ENCODE results near the gene MPHOSPH9.
"Not testable (repeated sequence)": the region's sequence is repeated elsewhere in the genome, so short reads cannot be mapped to it uniquely, and the experiment has no call there.

The MPHOSPH9 gene

DNA sequence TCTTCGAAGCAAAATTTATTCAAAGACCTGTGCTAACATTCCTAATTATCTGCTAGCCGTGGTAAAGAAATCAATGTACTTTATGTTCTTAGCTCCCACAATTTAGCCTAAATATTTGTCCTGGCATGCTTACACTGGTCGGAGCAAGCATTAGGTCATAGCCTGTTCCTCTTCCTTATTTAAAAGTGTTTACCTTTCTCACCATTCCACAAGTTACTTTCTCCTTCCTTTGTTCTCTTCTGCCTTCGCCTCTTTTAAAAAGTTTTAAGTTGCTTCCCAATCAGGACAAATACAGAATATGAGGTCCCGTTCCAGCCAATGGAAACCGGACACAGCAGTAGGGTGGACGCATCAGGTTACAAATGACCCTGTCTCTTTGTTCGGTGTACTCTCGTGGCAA, 27.1 kb upstream of the MPHOSPH9 start:
- DNase-seq: no peak

GRCh38 chr12:123258593-123258992, 25.7 kb upstream of the MPHOSPH9 start:
- DNase-seq: no peak

DNA sequence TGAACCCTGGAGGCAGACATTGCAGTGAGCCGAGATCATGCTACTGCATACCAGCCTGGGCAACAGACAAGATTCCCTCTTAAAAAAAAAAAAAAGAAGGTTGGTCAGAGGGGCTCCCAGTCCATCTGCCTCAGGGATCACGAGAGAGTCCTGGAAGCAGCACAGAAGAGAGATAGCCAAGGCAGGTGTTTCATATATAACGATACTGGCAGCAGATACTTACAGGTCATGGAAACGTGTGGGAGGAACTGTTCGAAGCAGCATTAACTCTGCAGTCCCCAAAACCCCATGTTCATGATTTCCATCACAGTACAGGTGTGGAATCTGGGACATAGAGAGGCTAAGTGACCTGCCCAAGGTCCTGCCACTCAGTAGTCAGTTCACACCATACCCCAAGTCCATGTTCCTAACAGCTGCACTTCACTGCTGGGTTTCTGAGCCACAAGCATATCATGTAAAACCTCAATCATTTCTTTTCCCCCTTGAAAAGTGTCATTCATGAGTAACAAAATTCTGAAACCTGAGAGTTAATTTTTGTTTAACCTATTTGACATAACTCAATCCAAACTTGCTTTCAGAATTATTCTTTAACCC, 22.0 kb upstream of the MPHOSPH9 start:
- no peak for DNase-seq

GRCh38 chr12:123253641-123254459, 20.9 kb upstream of the MPHOSPH9 start:
- no peak for DNase-seq

- DNase-seq: peak; percentile 8
Measured at GRCh38 chr12:123252365-123252764, 19.4 kb upstream of the MPHOSPH9 start.

DNA sequence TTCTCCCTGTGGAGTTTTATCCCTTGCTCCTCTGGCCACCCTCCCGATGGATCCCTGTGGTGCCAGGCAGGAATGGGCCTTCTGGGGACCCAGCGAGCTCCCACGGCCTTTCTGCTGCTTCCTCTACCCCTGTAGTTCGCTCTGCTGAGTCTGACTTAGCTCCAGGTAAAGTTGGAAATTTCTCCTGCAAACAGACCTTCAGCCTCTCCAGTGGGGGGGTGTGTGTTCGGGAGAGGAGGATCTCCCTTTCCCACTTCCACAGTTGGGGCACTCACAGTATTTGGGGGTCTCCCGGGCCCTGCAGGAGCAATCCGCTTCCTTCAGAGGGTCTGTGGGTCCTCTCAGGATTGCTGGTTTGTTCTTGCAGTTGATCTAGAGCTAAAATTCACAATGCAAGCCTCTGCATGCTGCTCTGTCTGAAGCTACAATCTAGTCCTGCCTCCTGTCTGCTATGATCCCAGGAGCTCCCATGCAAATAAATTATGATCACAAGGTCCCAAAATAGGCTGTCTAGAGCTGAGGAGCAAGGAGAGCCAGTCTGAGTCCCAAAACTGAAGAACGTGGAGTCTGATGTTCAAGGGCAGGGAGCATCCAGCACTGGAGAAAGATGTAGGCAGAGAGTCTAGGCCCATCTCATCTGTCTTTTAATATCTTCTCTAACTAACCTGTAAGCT, 18.6 kb upstream of the MPHOSPH9 start:
- DNase-seq: no peak

DNA sequence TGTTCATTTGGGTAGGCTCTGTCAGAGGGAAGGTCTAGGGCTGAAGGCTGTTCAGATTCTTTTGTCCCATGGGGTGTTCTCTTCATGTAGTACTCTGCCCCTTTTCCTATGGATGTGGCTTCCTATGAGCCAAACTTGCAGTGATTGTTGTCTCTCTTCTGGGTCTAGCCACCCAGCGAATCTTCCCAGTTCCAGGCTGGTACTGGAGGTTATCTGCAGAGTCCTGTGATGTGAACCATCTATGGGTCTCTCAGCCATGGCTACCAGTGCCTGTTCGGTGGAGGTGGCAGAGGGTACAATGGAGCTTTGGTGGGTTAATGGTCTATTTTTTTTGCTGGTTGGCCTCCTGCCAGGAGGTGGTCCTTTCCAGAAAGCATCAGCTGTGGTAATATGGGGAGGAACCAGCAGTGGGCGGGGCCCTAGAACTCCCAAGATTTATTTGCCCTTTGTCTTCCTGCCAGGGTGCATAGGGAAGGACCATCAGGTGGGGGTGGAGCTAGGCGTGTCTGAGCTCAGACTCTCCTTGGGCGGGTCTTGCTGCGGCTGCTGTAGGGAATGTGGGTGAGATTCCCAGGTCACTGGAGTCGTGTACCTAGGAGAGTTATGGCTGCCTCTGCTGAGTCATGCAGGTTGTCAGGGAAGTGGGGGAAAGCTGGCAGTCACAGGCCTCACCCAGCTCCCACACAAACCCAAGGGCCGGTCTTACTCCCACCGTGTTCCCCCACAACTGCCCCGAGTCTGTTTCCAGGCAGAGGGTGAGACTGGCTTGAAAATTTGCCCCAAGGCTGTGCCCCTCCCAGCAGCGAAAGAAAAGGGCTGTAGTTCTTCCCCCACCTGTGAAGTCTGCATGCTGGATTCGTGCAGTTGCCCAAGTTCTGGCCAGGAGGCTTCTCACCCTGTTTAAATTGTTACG, 17.8 kb upstream of the MPHOSPH9 start:
- DNase-seq: peak; percentile 80

DNA sequence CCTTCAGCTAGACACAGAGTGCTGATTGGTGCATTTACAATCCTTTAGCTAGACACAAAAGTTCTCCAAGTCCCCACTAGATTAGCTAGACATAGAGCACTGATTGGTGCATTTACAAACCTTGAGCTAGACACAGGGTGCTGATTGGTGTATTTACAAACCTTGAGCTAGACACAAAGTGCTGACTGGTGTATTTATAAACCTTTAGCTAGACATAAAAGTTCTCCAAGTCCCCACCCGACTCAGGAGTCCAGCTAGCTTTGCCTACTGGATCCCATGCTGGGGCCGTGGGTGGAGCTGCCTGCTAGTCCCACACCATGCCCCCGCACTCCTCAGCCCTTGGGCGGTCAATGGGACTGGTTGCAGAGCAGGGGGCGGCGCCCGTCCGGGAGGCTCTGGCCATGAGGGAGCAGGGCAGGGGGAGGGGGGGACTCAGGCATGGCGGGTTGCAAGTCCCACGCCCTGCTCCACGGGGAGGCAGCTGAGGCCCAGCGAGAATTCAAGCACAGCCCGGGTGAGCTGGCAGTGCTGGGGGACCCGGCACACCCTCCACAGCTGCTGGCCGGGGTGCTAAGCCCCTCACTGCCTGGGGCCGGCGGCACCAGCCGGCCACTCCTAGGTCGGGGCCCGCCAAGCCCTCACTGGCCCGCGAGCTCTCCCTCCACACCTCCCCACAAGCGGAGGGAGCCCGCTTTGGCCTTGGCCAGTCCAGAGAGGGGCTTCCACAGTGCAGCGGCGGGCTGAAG, 16.2 kb upstream of the MPHOSPH9 start:
- DNase-seq: not testable (repeated sequence)

DNA sequence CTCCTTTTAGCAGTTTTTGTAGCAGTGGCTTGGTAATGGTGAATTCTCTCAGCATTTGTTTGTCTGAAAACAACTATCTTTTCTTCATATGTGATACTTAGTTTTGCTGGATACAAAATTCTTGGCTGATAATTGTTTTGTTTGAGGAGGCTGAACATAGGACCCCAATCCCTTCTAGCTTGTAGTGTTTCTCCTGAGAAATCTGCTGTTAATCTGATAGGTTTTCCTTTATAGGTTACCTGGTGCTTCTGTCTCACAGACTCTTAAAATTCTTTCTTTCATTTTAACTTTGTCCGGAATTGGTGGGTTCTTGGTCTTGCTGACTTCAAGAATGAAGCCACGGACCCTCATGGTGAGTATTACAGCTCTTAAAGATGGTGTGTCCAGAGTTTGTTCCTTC, 15.2 kb upstream of the MPHOSPH9 start:
- DNase-seq: not testable (repeated sequence)

DNA sequence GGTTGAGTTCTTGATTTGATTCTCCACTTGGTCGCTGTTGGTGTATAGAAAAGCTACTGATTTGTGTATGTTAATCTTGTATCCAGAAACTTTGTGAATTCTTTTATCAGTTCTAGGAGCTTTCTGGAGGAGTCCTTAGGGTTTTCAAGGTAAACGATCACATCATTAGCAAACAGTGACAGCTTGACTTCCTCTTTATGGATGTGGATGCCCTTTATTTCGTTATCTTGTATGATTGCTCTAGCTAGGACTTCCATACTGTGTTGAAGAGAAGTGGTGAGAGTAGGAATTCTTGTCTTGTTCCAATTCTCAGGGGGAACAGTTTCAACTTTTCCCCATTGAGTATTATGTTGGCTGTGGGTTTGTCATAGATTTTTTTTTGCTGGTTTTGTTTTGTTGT, 12.7 kb upstream of the MPHOSPH9 start:
- no peak for DNase-seq

GRCh38 chr12:123243671-123244262, 10.8 kb upstream of the MPHOSPH9 start:
- no peak for DNase-seq

GRCh38 chr12:123242116-123242904, 9.4 kb upstream of the MPHOSPH9 start:
- DNase-seq: peak; percentile 54

- no peak for DNase-seq
Measured at GRCh38 chr12:123238961-123239360, 6.0 kb upstream of the MPHOSPH9 start.

DNA sequence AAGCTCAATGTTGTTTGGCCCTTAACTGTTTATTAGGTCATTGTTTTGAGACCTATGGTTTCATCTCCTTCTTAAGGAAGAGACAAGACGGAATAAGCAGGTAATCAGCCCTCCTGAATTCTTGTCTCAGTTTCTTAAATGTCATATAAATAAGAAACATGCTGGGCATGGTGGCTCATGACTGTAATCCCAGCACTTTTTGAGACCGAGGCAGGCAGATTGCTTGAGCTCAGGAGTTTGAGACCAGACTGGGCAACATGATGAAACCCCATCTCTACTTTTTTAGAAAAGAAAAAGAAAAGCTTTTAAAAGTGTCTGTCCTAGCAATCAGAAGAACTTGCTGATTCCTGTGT, 5.4 kb upstream of the MPHOSPH9 start:
- DNase-seq: no peak

DNA sequence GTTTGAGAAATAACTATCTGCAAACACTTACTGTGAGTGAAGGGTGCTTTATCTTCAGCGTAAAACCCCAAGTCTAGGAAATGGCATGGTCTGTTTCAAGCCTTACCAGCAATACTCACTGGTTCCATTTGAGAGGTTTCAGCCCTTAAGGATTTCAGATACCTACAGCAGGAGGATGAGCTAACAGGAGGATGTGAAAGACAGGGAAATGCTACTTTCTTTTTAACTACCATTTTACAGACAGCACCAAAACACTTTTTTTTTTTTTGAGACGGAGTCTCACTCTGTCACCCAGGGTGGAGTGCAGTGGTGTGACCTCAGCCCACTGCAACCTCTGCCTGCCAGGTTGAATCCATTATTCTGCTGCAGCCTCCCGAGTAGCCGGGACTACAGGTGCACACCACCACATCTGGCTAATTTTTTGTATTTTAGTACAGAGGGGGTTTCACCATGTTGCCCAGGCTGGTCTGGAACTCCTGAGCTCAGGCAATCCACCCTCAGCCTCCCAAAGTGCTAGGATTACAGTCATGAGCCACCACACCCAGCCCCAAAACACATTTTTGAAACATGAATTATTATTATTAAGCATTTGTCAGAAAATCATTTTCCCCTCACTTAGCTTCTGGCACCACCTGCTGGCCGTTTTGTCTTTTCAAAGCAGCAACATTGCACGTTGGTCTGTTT, 4.8 kb upstream of the MPHOSPH9 start:
- DNase-seq: peak; percentile 78

DNA sequence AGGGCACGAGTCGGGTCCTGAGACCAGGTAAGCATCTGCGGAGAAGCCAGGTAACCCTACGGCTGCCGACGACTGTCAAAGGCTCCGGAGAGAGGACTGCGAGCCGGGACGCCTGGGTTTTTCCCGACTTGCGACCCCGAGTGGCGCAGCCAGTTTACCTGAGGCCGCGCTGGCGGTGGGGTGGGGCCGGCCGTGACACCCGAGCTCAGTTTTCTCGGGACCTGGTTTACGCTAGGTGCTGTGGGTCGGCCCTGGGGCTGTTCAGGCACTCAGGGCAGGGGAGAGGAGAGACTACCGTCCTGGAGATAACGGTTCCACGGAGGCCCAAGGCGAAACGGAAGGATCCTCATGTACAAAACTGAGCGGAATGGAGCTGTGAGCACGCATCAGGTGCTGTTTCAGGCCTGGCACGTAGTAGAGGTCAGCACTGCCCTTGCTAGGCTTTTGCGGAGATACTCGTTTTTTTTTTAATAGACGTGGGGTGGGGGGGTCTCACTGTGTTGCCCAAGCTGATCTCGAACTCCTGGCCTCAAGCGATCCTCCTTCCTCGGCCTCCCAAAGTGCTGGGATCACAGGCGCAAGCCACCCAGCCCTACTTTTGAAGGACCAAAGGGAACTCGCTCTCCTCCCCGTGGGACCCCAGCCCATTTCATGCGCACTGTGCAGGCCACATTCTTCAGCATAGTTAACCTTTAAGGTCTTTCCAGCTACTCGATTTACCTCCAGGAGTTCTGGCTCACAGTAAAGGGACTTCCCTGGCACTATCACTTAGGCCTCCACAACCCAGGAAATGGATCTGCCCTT, 766 bp upstream of the MPHOSPH9 start:
- no peak for DNase-seq

DNA sequence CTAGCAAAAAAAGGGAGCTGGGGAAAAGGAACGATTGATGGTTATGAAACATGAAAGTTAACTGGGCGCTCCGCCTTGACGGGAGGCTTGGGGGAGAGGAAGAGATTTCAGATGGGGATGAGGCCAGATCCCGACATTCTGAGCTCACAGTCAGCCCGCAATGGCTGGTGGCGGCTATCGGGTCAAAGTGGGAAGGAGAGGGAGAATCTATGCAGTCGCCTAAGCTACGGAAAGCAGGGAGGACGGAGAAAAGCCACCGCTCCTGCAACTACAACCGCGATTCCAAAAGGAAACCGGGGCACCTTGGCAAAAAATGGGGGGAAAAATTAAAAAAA, 502 bp downstream of the MPHOSPH9 start:
- no peak for DNase-seq

DNA sequence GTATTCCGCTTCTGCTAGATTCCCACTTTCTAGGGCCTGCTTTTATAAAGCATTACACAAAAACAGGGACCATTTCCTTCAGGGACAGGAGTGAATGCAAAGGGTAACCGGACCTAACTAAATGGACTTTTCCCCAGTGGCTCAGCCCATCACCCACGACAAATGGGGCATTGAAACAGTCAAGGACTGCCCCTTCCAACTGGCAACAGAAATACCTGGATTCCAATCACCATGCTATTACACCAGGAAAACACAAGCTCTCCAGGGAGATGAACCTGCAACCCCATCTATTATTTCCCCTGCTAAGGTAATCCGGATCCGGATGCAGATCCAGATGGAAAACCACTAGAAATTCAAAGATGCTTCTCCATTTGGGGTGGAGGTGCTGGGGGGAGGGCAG, 1.0 kb downstream of the MPHOSPH9 start:
- peak; percentile 5 for DNase-seq

GRCh38 chr12:123229051-123229450, 3.9 kb downstream of the MPHOSPH9 start:
- DNase-seq: no peak
